Stimulated activated naive B cell treated with anti-CD40 and anti-IgM and Interleukin-4, amounts not matched to agents 10 μg/mL and 1 μg/mL and 100 μg/mL, for 72 hours (primary cell): ENCODE data around the gene SRR.

Experiments used
- ATAC-seq, 2 donors: fragments of 150-1000 bp; cut with Tn5 transposase; replicated peaks; 2 replicates each; pipeline ENCODE4 v1.10.0; 2021; ENCODE audit warnings: moderate library complexity in 1 of 2
- DNase-seq: peaks from one replicate; pipeline ENCODE4 v3.0.0; 2021
- H3K27ac Mint-ChIP-seq: one replicate; pipeline ENCODE4 v1.8.0; 2022; ENCODE audit warnings: mild to moderate bottlenecking, mixed read lengths
- H3K27me3 Mint-ChIP-seq, 2 donors: one replicate each; pipeline ENCODE4 v1.8.0; 2022; ENCODE audit warnings: mixed read lengths in 2 of 2
- H3K36me3 Mint-ChIP-seq, 2 donors: one replicate each; pipeline ENCODE4 v1.8.0; 2022; ENCODE audit warnings: mixed read lengths in 2 of 2, mild to moderate bottlenecking in 1 of 2
- H3K4me1 Mint-ChIP-seq, 2 donors: one replicate each; pipeline ENCODE4 v1.8.0; 2022; ENCODE audit warnings: mixed read lengths in 2 of 2, mild to moderate bottlenecking in 1 of 2
- H3K4me3 Mint-ChIP-seq, 2 donors: one replicate each; pipeline ENCODE4 v1.8.0; 2022; ENCODE audit warnings: mild to moderate bottlenecking in 2 of 2, mixed read lengths in 2 of 2, moderate library complexity in 1 of 2
- H3K9me3 Mint-ChIP-seq, 2 donors: one replicate each; pipeline ENCODE4 v1.8.0; 2022; ENCODE audit warnings: mixed read lengths in 2 of 2, mild to moderate bottlenecking in 1 of 2

The SRR gene

DNA sequence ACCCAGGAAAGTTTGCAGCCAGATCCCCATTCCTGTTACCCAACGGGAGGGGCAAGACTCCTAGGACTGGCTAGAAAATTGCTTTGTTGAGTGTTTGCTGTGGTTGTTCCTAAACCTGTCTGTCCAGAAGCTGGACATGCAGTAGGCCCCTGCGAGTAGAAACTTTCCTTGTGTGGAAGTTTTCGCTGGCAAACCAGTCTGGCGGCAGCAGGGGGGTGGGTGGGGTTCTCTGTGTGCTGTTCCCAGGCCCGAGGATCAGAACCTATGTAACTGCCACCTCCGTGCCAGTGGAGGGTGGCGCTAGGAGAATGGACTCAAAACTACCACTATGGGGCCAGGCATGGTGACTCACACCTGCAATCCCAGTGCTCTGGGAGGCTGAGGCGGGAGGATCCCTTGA lies 42.7 kb downstream of the SRR start:
- no peaks in the 10 kb centered on the region for H3K4me1 Mint-ChIP-seq
- no peaks in the 10 kb centered on the region for H3K9me3 Mint-ChIP-seq
- DNase-seq (no peak), ATAC-seq (no peak)
- H3K27me3 Mint-ChIP-seq: no peaks in the 10 kb centered on the region
- H3K4me3 Mint-ChIP-seq: no peak overlapping the region
- peaks cover 15% of the 10 kb centered on the region in 2 donors for H3K36me3 Mint-ChIP-seq
- no peak overlapping the region for H3K27ac Mint-ChIP-seq

DNA sequence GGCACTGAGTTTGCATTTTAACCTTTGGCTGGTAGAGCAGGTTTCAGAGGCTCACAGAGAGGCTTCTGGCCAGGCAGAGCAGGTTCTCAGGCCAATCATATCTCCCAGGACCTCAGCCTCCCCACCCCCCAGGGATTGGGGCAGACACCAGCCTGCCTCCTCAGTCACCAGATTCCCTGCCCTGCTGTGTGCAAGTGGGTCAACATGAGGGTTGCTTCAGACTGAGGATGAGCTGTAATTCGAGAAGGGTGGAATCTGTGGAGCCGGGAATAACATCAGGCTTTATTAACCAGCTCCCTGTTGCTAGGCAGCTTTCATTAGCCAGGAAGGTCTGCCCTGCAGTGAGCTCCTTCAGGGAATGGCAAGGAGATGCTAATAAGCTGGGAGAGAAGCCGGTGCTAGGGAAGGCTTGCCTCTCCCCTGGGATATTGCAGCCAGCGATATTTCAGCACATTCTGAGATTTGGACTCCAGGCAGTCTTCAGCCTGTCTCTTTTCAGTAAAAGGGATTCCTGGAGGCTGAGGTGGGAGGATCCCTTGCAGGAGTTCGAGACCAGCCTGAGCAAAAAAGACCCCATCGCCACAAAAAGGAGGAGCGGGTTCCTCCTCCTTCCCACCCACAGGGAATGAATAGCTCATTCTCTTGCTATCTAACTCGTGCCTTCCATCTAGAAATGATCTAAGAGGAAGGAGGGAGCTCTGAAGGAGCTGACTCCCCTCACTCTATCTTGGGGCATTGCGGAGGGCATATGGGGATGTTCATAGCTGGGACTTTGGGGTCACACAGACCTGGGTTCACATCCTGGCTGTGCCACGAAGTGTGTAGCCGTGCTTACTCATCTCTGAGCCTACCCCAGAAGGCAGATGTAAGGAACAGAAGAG lies 44.3 kb downstream of the SRR start:
- Mint-ChIP-seq H3K4me3 (no peak overlapping the region), H3K27me3 (no peaks in the 10 kb centered on the region), H3K4me1 (peaks cover 0 to 2% of the 10 kb centered on the region in 2 donors), H3K36me3 (peaks cover 8 to 11% of the 10 kb centered on the region in 2 donors), H3K27ac (peak overlapping the region; percentile 54), H3K9me3 (no peaks in the 10 kb centered on the region)
- ATAC-seq (no peak), DNase-seq (no peak)

DNA sequence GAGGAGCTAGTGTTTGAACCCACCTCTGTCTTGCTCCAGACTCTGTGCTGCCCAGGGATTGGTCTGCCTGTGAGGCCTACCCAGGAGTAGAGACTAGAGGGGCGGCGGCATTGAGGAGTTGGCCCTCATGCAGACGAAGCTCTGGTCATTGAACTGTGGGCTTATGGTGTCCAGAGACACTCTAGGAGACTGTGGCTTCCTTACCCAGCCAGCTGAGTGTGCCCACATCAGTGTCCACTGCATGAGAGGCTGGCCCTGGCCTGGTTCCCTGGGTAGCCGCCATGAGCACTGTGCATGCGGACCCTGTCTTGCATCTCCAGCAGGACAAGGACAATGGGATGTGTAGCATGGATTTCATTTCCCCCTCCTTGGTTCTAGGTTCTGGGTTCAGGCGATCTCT lies 47.5 kb downstream of the SRR start:
- Mint-ChIP-seq H3K36me3 (peaks cover 0 to 5% of the 10 kb centered on the region in 2 donors), H3K9me3 (no peaks in the 10 kb centered on the region), H3K27ac (no peak overlapping the region), H3K4me1 (peaks cover 2 to 4% of the 10 kb centered on the region in 2 donors), H3K4me3 (no peak overlapping the region), H3K27me3 (no peaks in the 10 kb centered on the region)
- ATAC-seq: no peak
- no peak for DNase-seq

DNA sequence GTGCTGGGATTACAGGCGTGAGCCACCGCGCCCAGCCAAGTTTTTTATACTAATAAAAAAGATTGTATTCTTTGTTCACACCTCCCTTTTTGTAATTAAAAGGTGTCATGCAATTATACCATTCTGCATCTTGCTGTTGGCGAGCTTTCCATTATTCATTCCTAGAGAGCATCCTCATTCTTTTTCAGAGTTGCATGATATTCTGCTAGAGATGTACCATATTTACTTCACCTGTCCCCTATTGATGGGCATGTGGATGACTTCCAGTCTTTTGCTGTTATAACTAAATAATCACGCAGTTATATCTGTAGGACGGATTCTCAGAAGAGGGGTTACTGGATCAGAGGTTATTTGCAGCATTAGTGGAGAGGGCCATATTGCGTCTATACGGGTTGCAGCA lies 50.6 kb downstream of the SRR start:
- H3K4me3 Mint-ChIP-seq: no peak overlapping the region
- no peak overlapping the region for H3K27ac Mint-ChIP-seq
- peaks cover 3 to 5% of the 10 kb centered on the region in 2 donors for H3K36me3 Mint-ChIP-seq

DNA sequence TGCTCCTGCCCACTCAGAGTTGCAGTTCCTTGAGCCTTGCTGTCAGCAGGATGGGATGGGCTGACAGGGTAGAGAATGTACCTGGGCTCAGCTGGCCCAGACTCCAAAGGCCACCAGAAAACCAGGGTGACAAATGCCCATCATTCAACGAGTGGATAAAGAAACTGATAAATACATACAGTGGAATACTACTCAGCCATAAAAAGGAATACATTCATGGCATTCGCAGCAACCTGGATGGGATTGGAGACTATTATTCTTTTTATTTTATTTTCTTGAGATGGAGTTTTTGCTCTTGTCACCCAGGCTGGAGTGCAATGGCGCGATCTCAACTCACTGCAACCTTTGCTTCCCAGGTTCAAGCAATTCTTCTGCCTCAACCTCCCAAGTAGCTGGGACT lies 53.5 kb downstream of the SRR start:
- no peak overlapping the region for H3K4me3 Mint-ChIP-seq
- H3K27me3 Mint-ChIP-seq: no peaks in the 10 kb centered on the region
- H3K27ac Mint-ChIP-seq: no peak overlapping the region
- peaks cover 2 to 4% of the 10 kb centered on the region in 2 donors for H3K4me1 Mint-ChIP-seq
- DNase-seq (no peak), ATAC-seq (no peak)
- H3K9me3 Mint-ChIP-seq: no peaks in the 10 kb centered on the region
- peaks cover 9 to 13% of the 10 kb centered on the region in 2 donors for H3K36me3 Mint-ChIP-seq

More for the DNA sequence above, 50.6 kb downstream of the SRR start:
- H3K4me1 Mint-ChIP-seq: peaks cover 2 to 4% of the 10 kb centered on the region in 2 donors
- no peak for ATAC-seq
- no peaks in the 10 kb centered on the region for H3K27me3 Mint-ChIP-seq
- no peaks in the 10 kb centered on the region for H3K9me3 Mint-ChIP-seq
- DNase-seq: no peak

DNA sequence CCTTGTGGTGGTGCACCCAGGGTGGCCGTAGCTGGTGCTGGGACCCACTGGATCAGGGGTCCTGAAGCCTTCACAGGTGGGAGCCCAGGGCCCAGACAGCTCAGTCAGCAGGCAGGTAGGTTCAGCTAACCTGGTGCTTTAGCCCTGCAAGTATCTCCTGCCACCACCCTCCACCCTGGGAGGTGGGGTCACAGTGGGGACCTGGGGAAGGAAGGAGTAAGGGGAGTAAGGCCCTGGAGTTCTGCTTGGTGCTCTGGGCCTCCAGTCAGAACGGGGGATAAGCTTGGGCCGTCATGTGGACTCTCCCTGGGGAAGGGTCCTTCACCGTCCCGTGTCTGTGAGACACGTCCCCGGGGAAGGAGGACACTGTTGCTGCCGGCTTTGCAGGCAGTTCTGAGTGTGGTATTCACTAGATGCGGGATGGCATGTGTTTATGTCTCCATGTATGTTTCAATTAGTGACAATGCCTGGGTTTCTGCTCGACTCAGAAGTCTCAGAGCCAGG lies 54.2 kb downstream of the SRR start:
- DNase-seq: no peak
- no peak overlapping the region for H3K27ac Mint-ChIP-seq
- no peak for ATAC-seq
- H3K27me3 Mint-ChIP-seq: no peaks in the 10 kb centered on the region
- no peak overlapping the region for H3K4me3 Mint-ChIP-seq
- H3K9me3 Mint-ChIP-seq: no peaks in the 10 kb centered on the region
- peaks cover 14 to 20% of the 10 kb centered on the region in 2 donors for H3K36me3 Mint-ChIP-seq
- H3K4me1 Mint-ChIP-seq: peaks cover 2% of the 10 kb centered on the region in 2 donors

DNA sequence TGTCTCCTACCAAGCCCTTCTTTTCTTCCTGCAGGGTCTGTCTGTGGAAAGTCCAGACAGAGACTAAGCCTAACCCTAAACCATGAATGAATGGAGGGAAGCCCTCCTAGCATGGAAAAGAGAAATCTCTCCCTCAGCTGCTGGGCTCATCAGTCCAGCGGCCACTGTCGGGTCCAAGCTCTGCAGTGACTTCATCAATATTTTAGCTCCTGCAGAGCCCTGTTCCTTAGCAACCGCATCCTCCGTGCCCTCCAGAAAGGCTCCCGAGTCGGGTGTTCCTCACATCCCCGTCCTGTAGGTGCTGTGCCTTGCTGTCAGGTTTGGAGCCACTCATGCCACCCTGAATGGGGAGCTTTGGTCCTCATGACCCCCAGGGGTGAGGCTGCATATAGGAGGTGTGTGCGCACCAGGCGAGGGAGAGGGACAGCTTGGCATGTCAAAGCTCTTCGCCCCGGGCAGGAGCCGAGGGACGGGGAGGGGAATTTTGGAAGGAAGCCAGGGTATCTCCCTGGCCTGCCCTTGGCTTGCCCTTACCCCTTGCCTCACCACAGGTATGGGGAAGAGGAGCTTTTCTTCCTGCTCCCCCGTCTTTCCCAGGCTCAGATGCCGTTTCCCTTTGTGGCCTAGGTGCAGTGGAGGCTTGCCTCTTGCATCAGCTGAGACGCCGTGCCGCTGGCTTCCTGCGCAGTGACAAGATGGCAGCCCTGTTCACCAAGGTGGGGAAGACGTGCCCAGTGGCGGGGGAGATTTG lies 57.4 kb downstream of the SRR start:
- no peak overlapping the region for H3K27ac Mint-ChIP-seq

DNA sequence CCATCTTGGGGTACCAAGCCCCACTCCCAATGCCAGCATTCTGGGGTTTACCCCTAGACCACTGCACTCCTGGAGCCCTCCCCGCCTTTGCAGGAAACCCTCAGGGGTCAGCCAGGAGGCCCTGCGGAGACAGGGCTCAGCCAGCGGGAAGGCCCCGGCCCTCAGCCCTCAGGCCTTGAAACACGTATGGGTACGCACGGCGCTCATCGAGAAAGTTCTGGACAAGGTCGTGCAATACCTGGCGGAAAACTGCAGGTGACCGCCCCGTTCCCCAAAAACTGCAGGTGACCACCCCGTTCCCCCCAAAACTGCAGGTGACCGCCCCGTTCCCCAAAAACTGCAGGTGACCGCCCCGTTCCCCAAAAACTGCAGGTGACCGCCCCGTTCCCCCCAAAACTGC lies 58.3 kb downstream of the SRR start:
- no peak for ATAC-seq
- Mint-ChIP-seq H3K27ac (no peak overlapping the region), H3K36me3 (peaks cover 26 to 43% of the 10 kb centered on the region in 2 donors), H3K9me3 (no peaks in the 10 kb centered on the region), H3K4me1 (no peaks in the 10 kb centered on the region), H3K4me3 (no peak overlapping the region), H3K27me3 (no peaks in the 10 kb centered on the region)
- DNase-seq: no peak

More for the DNA sequence above, 57.4 kb downstream of the SRR start:
- H3K36me3 Mint-ChIP-seq: peaks cover 23 to 37% of the 10 kb centered on the region in 2 donors
- H3K9me3 Mint-ChIP-seq: no peaks in the 10 kb centered on the region
- H3K27me3 Mint-ChIP-seq: no peaks in the 10 kb centered on the region
- no peaks in the 10 kb centered on the region for H3K4me1 Mint-ChIP-seq
- no peak overlapping the region for H3K4me3 Mint-ChIP-seq
- DNase-seq (no peak), ATAC-seq (no peak)

DNA sequence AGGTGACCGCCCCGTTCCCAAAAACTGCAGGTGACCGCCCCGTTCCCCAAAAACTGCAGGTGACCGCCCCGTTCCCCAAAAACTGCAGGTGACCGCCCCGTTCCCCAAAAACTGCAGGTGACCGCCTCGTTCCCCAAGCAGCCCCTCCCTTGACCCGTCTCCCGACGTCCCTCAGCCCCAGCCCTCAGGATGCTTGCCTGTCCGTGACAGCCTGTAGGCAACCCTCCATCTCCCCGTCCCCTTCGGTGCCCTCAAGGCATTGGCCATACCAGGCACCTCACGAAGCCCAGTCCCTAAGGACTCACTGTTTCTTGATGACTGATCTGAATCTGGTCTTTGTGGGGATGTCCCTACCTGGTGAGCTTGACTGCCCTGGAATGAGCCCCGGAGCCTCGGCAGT lies 58.7 kb downstream of the SRR start:
- no peaks in the 10 kb centered on the region for H3K4me1 Mint-ChIP-seq

DNA sequence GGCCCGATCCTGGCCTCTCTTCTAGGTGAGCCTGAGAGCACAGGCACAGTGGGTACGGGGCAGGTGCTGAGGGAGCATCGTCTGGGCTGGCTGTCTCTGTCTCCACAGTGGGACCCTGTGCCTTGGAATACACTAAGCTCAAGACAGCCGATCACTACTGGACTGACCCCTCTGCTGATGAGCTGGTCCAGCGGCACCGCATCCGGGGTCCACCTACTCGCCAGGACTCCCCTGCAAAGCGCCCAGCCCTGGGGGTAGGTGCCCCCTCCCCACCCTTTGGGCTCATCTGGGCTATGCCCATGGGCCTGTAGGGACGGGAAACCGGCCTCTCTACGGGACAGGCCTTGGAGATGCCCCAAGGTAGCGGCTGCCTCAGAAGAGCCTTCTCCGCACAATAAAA lies 59.1 kb downstream of the SRR start:
- no peak overlapping the region for H3K27ac Mint-ChIP-seq
- ATAC-seq: no peak

More for the DNA sequence above, 58.7 kb downstream of the SRR start:
- ATAC-seq: no peak
- H3K9me3 Mint-ChIP-seq: no peaks in the 10 kb centered on the region
- H3K4me3 Mint-ChIP-seq: no peak overlapping the region
- no peak for DNase-seq
- H3K36me3 Mint-ChIP-seq: peaks cover 28 to 47% of the 10 kb centered on the region in 2 donors
- no peak overlapping the region for H3K27ac Mint-ChIP-seq
- no peaks in the 10 kb centered on the region for H3K27me3 Mint-ChIP-seq

DNA sequence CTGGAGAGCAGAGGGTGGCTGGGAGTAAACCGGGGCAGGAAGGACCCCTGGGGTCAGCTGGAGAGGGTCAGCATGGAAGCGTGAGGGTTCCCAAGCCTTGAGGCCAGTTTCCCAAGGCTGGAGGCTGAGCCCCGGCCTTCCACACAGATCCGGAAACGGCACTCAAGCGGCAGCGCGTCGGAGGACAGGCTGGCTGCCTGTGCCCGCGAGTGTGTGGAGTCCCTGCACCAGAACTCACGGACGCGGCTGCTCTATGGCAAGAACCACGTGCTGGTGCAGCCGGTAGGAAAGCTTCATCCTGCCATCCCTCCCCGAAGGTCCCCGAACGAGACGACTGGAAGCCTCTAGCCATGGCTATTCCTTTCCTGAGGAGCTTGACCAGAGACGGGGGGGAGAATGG lies 59.6 kb downstream of the SRR start:
- Mint-ChIP-seq H3K27me3 (no peaks in the 10 kb centered on the region), H3K9me3 (no peaks in the 10 kb centered on the region), H3K4me1 (no peaks in the 10 kb centered on the region), H3K4me3 (no peak overlapping the region), H3K36me3 (peaks cover 26 to 44% of the 10 kb centered on the region in 2 donors), H3K27ac (no peak overlapping the region)
- DNase-seq (no peak), ATAC-seq (no peak)

More for the DNA sequence above, 59.1 kb downstream of the SRR start:
- DNase-seq: no peak
- no peak overlapping the region for H3K4me3 Mint-ChIP-seq
- H3K36me3 Mint-ChIP-seq: peaks cover 26 to 44% of the 10 kb centered on the region in 2 donors
- H3K9me3 Mint-ChIP-seq: no peaks in the 10 kb centered on the region
- H3K4me1 Mint-ChIP-seq: no peaks in the 10 kb centered on the region
- H3K27me3 Mint-ChIP-seq: no peaks in the 10 kb centered on the region

DNA sequence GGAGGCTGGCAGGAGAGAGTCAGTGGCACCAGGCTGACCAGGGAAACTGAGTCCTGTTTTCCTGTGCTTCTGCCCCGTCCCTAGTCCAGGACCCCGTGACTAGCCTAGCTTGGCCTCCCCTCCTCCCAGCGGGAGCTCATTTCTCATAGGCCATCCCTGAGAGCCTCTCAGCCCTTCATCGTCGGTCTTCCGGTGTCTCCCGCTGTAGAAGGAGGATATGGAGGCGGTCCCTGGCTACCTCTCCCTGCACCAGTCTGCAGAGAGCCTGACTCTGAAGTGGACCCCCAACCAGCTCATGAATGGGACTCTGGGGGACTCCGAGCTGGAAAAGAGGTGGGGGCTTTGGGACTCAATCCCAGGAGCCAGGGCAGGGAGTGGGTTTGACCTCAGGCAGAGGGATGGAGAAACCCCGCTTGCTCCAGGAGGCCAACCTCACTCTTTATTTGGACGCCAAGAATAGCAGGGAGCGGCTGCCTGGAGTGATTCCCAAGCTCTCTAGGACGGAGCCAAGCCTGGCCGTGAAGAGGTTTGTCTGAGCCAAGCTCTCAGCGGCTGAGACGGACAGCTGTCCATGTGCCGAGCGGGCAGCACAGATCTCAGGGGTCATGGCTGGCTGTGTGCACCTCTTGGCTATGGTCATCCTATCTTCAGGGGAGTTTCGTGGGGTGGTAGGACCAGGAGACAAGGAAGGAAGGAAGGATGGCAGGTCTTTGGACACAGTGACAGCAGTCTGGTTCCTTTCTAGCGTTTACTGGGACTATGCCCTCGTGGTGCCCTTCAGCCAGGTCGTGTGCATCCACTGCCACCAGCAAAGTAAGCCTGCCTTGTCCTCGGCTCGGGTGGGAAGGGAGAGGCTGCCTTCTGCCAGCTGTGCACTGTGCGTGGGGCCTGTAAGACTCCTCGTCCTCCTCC lies 60.4 kb downstream of the SRR start:
- H3K4me3 Mint-ChIP-seq: no peak overlapping the region
- ATAC-seq (no peak), DNase-seq (no peak)
- no peaks in the 10 kb centered on the region for H3K27me3 Mint-ChIP-seq
- H3K4me1 Mint-ChIP-seq: no peaks in the 10 kb centered on the region
- H3K36me3 Mint-ChIP-seq: peaks cover 26 to 44% of the 10 kb centered on the region in 2 donors
- H3K27ac Mint-ChIP-seq: no peak overlapping the region
- H3K9me3 Mint-ChIP-seq: no peaks in the 10 kb centered on the region

DNA sequence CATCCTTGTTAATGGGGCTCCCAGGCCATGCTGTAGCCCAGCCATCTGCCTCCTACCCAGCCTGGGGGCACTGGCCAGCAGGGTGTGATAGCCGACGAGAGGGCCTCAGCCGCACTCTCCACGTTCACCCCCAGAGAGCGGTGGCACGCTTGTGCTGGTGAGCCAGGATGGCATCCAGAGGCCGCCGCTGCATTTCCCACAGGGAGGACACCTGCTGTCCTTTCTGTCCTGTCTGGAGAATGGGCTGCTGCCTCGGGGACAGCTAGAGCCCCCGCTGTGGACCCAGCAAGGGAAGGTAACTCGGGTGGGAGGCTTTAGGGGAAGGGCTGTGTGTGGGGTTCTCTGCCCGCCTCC lies 61.0 kb downstream of the SRR start:
- H3K36me3 Mint-ChIP-seq: peaks cover 26 to 44% of the 10 kb centered on the region in 2 donors
- H3K27ac Mint-ChIP-seq: no peak overlapping the region
- ATAC-seq: no peak

DNA sequence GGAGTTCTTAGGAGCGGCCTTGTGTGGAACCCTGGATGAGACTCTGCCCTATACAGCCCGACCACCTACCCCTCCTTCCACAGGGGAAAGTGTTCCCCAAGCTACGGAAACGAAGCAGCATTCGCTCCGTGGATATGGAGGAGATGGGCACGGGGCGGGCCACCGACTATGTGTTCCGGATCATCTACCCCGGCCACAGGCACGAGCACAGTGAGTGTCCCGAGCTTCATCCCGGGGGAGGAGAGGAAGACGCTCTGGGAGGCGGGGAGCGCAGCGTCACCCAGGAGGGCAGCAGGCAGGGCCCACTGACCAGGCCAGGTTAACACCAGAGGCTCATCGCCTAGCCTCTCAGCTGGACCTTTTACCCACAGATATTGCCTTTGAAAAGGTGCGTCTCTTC lies 61.4 kb downstream of the SRR start:
- no peak overlapping the region for H3K4me3 Mint-ChIP-seq
- H3K27ac Mint-ChIP-seq: no peak overlapping the region
- no peaks in the 10 kb centered on the region for H3K4me1 Mint-ChIP-seq
- DNase-seq: no peak
- peaks cover 28 to 44% of the 10 kb centered on the region in 2 donors for H3K36me3 Mint-ChIP-seq
- no peak for ATAC-seq
- no peaks in the 10 kb centered on the region for H3K9me3 Mint-ChIP-seq
- H3K27me3 Mint-ChIP-seq: no peaks in the 10 kb centered on the region

More for the DNA sequence above, 61.0 kb downstream of the SRR start:
- H3K4me1 Mint-ChIP-seq: no peaks in the 10 kb centered on the region
- DNase-seq: no peak
- H3K4me3 Mint-ChIP-seq: no peak overlapping the region
- H3K27me3 Mint-ChIP-seq: no peaks in the 10 kb centered on the region
- H3K9me3 Mint-ChIP-seq: no peaks in the 10 kb centered on the region
